Measurements from ENCODE around the gene GPC2.
"Not testable (repeated sequence)": the region's sequence is repeated elsewhere in the genome, so short reads cannot be mapped to it uniquely, and the experiment has no call there.

The GPC2 gene

GRCh38 chr7:100177045-100178001 lies at the start of gene GPC2, which contains the start of gene STAG3:
TSS of gene GPC2 (minus strand) at chr7:100177381. CDS start at chr7:100177199, 182 bp downstream.
TSS of gene STAG3 (plus strand) at chr7:100177918. CDS start at chr7:100180557, 2,639 bp downstream.
- peak; percentile 93 to 94 for DNase-seq (ENCODE audit: low read depth in 2 of 2)

GRCh38 chr7:100224891-100225290 lies 47.7 kb upstream of the GPC2 start:
- not testable (repeated sequence) for DNase-seq (ENCODE audit: low read depth in 2 of 2)

- not testable (repeated sequence) for DNase-seq (ENCODE audit: low read depth in 2 of 2)
These were observed 46.3 kb upstream of the GPC2 start for GRCh38 chr7:100223376-100223927.

GRCh38 chr7:100222445-100223132 lies 45.4 kb upstream of the GPC2 start:
- DNase-seq (ENCODE audit: low read depth in 2 of 2) = no peak

GRCh38 chr7:100221767-100222444 lies 44.7 kb upstream of the GPC2 start:
- DNase-seq (ENCODE audit: low read depth in 2 of 2) = no peak

GRCh38 chr7:100221231-100221718 lies 44.1 kb upstream of the GPC2 start:
- peak; percentile 44 to 73 for DNase-seq (ENCODE audit: low read depth in 2 of 2)

- DNase-seq (ENCODE audit: low read depth in 2 of 2) = no peak
These were observed 43.5 kb upstream of the GPC2 start for GRCh38 chr7:100220586-100221230.

- not testable (repeated sequence) for DNase-seq (ENCODE audit: low read depth in 2 of 2)
These were observed 42.8 kb upstream of the GPC2 start, which contains the start of gene PVRIG for GRCh38 chr7:100219801-100220585. TSS of gene PVRIG (plus strand) at chr7:100219949. CDS start at chr7:100219971, 22 bp downstream.

GRCh38 chr7:100219271-100219737 lies 42.1 kb upstream of the GPC2 start:
- DNase-seq (ENCODE audit: low read depth in 2 of 2) = no peak

- peak; percentile 58 to 63 for DNase-seq (ENCODE audit: low read depth in 2 of 2)
These were observed 40.8 kb upstream of the GPC2 start for GRCh38 chr7:100217934-100218333.

GRCh38 chr7:100215895-100216294 lies 38.7 kb upstream of the GPC2 start:
- DNase-seq (ENCODE audit: low read depth in 2 of 2) = no peak

- DNase-seq (ENCODE audit: low read depth in 2 of 2) = not testable (repeated sequence)
These were observed 37.2 kb upstream of the GPC2 start for GRCh38 chr7:100214356-100214755.

- DNase-seq (ENCODE audit: low read depth in 2 of 2) = no peak
These were observed 36.5 kb upstream of the GPC2 start for GRCh38 chr7:100213672-100214071.

GRCh38 chr7:100212631-100213286 lies 35.6 kb upstream of the GPC2 start:
- DNase-seq (ENCODE audit: low read depth in 2 of 2) = no peak

- no peak for DNase-seq (ENCODE audit: low read depth in 2 of 2)
These were observed 34.2 kb upstream of the GPC2 start for GRCh38 chr7:100211342-100211780.

- no peak for DNase-seq (ENCODE audit: low read depth in 2 of 2)
These were observed 33.6 kb upstream of the GPC2 start for GRCh38 chr7:100210805-100211204.

GRCh38 chr7:100209493-100209892 lies 32.3 kb upstream of the GPC2 start:
- DNase-seq (ENCODE audit: low read depth in 2 of 2) = no peak

- no peak for DNase-seq (ENCODE audit: low read depth in 2 of 2)
These were observed 31.8 kb upstream of the GPC2 start for GRCh38 chr7:100208911-100209408.

GRCh38 chr7:100204454-100204853 lies 27.3 kb upstream of the GPC2 start:
- no peak for DNase-seq (ENCODE audit: low read depth in 2 of 2)

All from activated CD8-positive, alpha-beta memory T cell treated with anti-CD3 and anti-CD28 coated beads for 4 hours (primary cell).